KMS-11 (cell line): ENCODE results near the gene LSG1.

Source experiments
- H2AFZ ChIP-seq: fragments of 200-600 bp; sonication (generic); 2 replicates; pipeline ENCODE4 v1.6.1; 2016; ENCODE audit warnings: antibody characterized with exemption, mixed run types, low read depth
- H3K27ac ChIP-seq: fragments of 200-600 bp; sonication (generic); 2 replicates; pipeline ENCODE4 v1.6.1; 2016; ENCODE audit warnings: mild to moderate bottlenecking, mixed run types
- H3K27me3 ChIP-seq: fragments of 200-600 bp; sonication (generic); 2 replicates; pipeline ENCODE4 v1.6.1; 2017; ENCODE audit warnings: mild to moderate bottlenecking, low read depth, mixed run types, moderate library complexity; ENCODE audit not compliant: insufficient read depth
- H3K36me3 ChIP-seq: fragments of 200-600 bp; sonication (generic); 2 replicates; pipeline ENCODE4 v1.6.1; 2017; ENCODE audit warnings: mild to moderate bottlenecking, mixed run types; ENCODE audit not compliant: insufficient read depth
- H3K4me1 ChIP-seq: fragments of 200-600 bp; sonication (generic); 2 replicates; pipeline ENCODE4 v1.6.1; 2016; ENCODE audit warnings: mild to moderate bottlenecking, low read depth, mixed run types; ENCODE audit not compliant: poor library complexity, severe bottlenecking
- H3K4me2 ChIP-seq: fragments of 200-600 bp; sonication (generic); 2 replicates; pipeline ENCODE4 v1.7.0; 2016; ENCODE audit warnings: mild to moderate bottlenecking, mixed run types
- H3K4me3 ChIP-seq: fragments of 200-600 bp; sonication (generic); IDR thresholded peaks from 2 replicates; pipeline ENCODE4 v1.6.1; 2017; ENCODE audit warnings: low read depth, low read length, mixed read lengths; ENCODE audit not compliant: insufficient read depth
- H3K79me2 ChIP-seq: fragments of 200-600 bp; sonication (generic); 2 replicates; pipeline ENCODE4 v1.6.1; 2016; ENCODE audit warnings: low read depth, mixed run types; ENCODE audit not compliant: insufficient read depth
- H3K9ac ChIP-seq: fragments of 200-600 bp; sonication (generic); 2 replicates; pipeline ENCODE4 v1.6.1; 2016; ENCODE audit warnings: mild to moderate bottlenecking, mixed run types
- H4K20me1 ChIP-seq: fragments of 200-600 bp; sonication (generic); 2 replicates; pipeline ENCODE4 v1.6.1; 2016; ENCODE audit warnings: mild to moderate bottlenecking, mixed run types; ENCODE audit not compliant: insufficient read depth
- TF ChIP-seq, protein P1 (sequence below): fragments of 200-600 bp; sonication (generic); conservative IDR thresholded peaks from 2 replicates; pipeline ENCODE4 v1.6.1; 2017; ENCODE audit warnings: low read depth, mild to moderate bottlenecking, antibody characterized with exemption, low read length, moderate library complexity, mixed read lengths

The LSG1 gene

GRCh38 chr3:194623449-194624290 lies 48.3 kb downstream of the LSG1 start:
- Histone ChIP-seq H3K4me1 (no peaks in the 10 kb centered on the region), H3K9ac (no peak overlapping the region), H3K36me3 (no peaks in the 10 kb centered on the region), H3K27ac (no peak overlapping the region), H3K27me3 (no peaks in the 10 kb centered on the region), H4K20me1 (no peaks in the 10 kb centered on the region), H2AFZ (no peak overlapping the region), H3K79me2 (no peaks in the 10 kb centered on the region), H3K4me3 (no peak overlapping the region), H3K4me2 (no peak overlapping the region)
- TF ChIP-seq, protein P1, sequence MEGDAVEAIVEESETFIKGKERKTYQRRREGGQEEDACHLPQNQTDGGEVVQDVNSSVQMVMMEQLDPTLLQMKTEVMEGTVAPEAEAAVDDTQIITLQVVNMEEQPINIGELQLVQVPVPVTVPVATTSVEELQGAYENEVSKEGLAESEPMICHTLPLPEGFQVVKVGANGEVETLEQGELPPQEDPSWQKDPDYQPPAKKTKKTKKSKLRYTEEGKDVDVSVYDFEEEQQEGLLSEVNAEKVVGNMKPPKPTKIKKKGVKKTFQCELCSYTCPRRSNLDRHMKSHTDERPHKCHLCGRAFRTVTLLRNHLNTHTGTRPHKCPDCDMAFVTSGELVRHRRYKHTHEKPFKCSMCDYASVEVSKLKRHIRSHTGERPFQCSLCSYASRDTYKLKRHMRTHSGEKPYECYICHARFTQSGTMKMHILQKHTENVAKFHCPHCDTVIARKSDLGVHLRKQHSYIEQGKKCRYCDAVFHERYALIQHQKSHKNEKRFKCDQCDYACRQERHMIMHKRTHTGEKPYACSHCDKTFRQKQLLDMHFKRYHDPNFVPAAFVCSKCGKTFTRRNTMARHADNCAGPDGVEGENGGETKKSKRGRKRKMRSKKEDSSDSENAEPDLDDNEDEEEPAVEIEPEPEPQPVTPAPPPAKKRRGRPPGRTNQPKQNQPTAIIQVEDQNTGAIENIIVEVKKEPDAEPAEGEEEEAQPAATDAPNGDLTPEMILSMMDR: no peak

- Histone ChIP-seq H3K79me2 (no peaks in the 10 kb centered on the region), H3K27me3 (no peaks in the 10 kb centered on the region), H4K20me1 (no peaks in the 10 kb centered on the region), H3K4me2 (no peak overlapping the region), H3K9ac (no peak overlapping the region), H3K36me3 (no peaks in the 10 kb centered on the region), H3K27ac (no peak overlapping the region), H2AFZ (no peak overlapping the region), H3K4me3 (no peak overlapping the region), H3K4me1 (no peaks in the 10 kb centered on the region)
- TF ChIP-seq, protein P1: no peak
Observed at GRCh38 chr3:194622621-194623340, 49.2 kb downstream of the LSG1 start.

- Histone ChIP-seq H3K79me2 (no peaks in the 10 kb centered on the region), H3K27ac (no peak overlapping the region), H3K27me3 (no peaks in the 10 kb centered on the region), H2AFZ (no peak overlapping the region), H3K4me3 (no peak overlapping the region), H3K9ac (no peak overlapping the region), H3K36me3 (no peaks in the 10 kb centered on the region), H3K4me1 (no peaks in the 10 kb centered on the region), H4K20me1 (no peaks in the 10 kb centered on the region), H3K4me2 (no peak overlapping the region)
- TF ChIP-seq, protein P1: no peak
Observed at GRCh38 chr3:194621947-194622346, 50.0 kb downstream of the LSG1 start.

DNA sequence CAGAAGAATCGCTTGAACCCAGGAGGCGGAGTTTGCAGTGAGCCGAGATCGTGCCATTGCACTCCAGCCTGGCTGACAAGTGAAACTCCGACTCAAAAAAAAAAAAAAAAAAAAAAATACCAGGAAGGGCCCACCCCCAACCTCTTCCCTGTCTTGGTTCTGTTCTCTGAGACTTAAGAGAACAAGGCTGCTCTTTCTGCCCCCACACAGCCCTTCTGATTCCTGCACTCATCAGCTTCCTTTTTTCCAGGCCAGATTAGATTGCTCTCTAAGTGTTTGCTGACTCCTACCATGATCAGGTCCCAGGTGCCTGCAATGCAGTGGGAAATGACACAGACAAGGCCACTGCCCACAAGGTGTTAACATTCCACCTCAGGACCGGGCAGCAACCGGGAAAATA lies 51.8 kb downstream of the LSG1 start:
- no peaks in the 10 kb centered on the region for H4K20me1 ChIP-seq
- no peak overlapping the region for H3K4me3 ChIP-seq
- H3K36me3 ChIP-seq: no peaks in the 10 kb centered on the region
- no peaks in the 10 kb centered on the region for H3K4me1 ChIP-seq
- H3K27me3 ChIP-seq: no peaks in the 10 kb centered on the region
- H3K4me2 ChIP-seq: no peak overlapping the region
- no peak overlapping the region for H3K9ac ChIP-seq
- H3K27ac ChIP-seq: no peak overlapping the region
- no peak overlapping the region for H2AFZ ChIP-seq
- TF ChIP-seq, protein P1: no peak
- H3K79me2 ChIP-seq: no peaks in the 10 kb centered on the region
